Keratinocyte (primary cell): ENCODE results near the gene SNCAIP. TPM values are rescaled to one million over a fixed set of nuclear protein-coding genes. Genes with fewer than 3 reads are reported as not detected.

Experiments used
- DNase-seq: peaks from one replicate; pipeline ENCODE4 v3.0.0-alpha.2; 2011; ENCODE audit warnings: low read depth, missing footprints, low spot score
- FAIRE-seq: peaks from 2 replicates; lab custom pipeline; 2011; peaks lifted over from hg19 to GRCh38; lab: Jason Lieb, UNC
- H2AFZ ChIP-seq: 2 replicates; pipeline ENCODE4 v1.6.0; 2012; ENCODE audit warnings: low read length, control low read depth, inconsistent platforms; ENCODE audit not compliant: control insufficient read depth
- H3K27ac ChIP-seq: 2 replicates; pipeline ENCODE4 v1.5.1; 2011; ENCODE audit warnings: low read length; ENCODE audit not compliant: control insufficient read depth, insufficient read depth
- H3K27me3 ChIP-seq: 3 replicates; pipeline ENCODE4 v1.6.0; 2011; ENCODE audit warnings: low read length; ENCODE audit not compliant: control insufficient read depth, insufficient read depth; ENCODE audit errors: extremely low read depth
- H3K36me3 ChIP-seq, 2 experiments: 2 replicates in 1 of 2; 3 replicates in 1 of 2; pipeline ENCODE4 v1.5.1; 2011; ENCODE audit warnings: low read length in 2 of 2, mild to moderate bottlenecking in 1 of 2; ENCODE audit not compliant: control insufficient read depth in 2 of 2, insufficient read depth in 2 of 2; ENCODE audit errors: extremely low read depth in 1 of 2
- H3K4me1 ChIP-seq: 3 replicates; pipeline ENCODE4 v1.5.1; 2011; ENCODE audit warnings: low read length; ENCODE audit not compliant: control insufficient read depth, insufficient read depth; ENCODE audit errors: extremely low read depth
- H3K4me2 ChIP-seq: 3 replicates; pipeline ENCODE4 v1.6.0; 2011; ENCODE audit warnings: low read depth, low read length; ENCODE audit not compliant: control insufficient read depth, insufficient read depth; ENCODE audit errors: extremely low read depth
- H3K4me3 ChIP-seq, 3 experiments: fragments of 200-600 bp in 1 of 3; sonication (generic) in 1 of 3; 2 replicates in 2 of 3; 3 replicates in 1 of 3; pipeline ENCODE4 v1.5.1; 2011 to 2016; ENCODE audit warnings: low read length in 3 of 3, mild to moderate bottlenecking in 3 of 3, control low read depth in 2 of 3, inconsistent platforms in 1 of 3, low read depth in 1 of 3, mixed read lengths in 1 of 3, mixed run types in 1 of 3, moderate library complexity in 1 of 3; ENCODE audit not compliant: control insufficient read depth in 2 of 3, insufficient read depth in 2 of 3; ENCODE audit errors: extremely low read depth in 1 of 3
- H3K79me2 ChIP-seq: 2 replicates; pipeline ENCODE4 v1.6.0; 2012; ENCODE audit warnings: low read length; ENCODE audit not compliant: control insufficient read depth, insufficient read depth
- H3K9ac ChIP-seq: 3 replicates; pipeline ENCODE4 v1.6.0; 2011; ENCODE audit warnings: low read length; ENCODE audit not compliant: control insufficient read depth, insufficient read depth; ENCODE audit errors: extremely low read depth
- H3K9me1 ChIP-seq: 3 replicates; pipeline ENCODE4 v1.6.0; 2011; ENCODE audit warnings: low read length; ENCODE audit not compliant: control insufficient read depth, insufficient read depth; ENCODE audit errors: extremely low read depth
- H3K9me3 ChIP-seq: 2 replicates; pipeline ENCODE4 v1.5.1; 2012; ENCODE audit warnings: low read depth, low read length; ENCODE audit not compliant: control insufficient read depth
- H4K20me1 ChIP-seq: 3 replicates; pipeline ENCODE4 v1.6.0; 2011; ENCODE audit warnings: low read length; ENCODE audit not compliant: control insufficient read depth, insufficient read depth; ENCODE audit errors: extremely low read depth
- EZH2 ChIP-seq: IDR thresholded peaks from one replicate; pipeline ENCODE4 v1.6.1; 2012; ENCODE audit warnings: inconsistent platforms, mild to moderate bottlenecking, low read length, moderate library complexity
- dilution Hi-C: fragments of 300-500 bp; cut with MboI; formaldehyde crosslinking; loops from one replicate; pipeline ENCODE4 v1.7.0; 2020; ENCODE audit warnings: low sequenced_read_pairs; ENCODE audit not compliant: extremely low pct_ligation_motif_present
- polyA plus RNA-seq, 5 experiments: library from polyadenylated mRNA; depleted of rRNA in 3 of 5; stranded (reverse) in 3 of 5; stranded (forward) in 1 of 5; unstranded in 1 of 5; fragments of >200 nt; gene quantifications; 1 replicate in 1 of 5; 2 replicates in 3 of 5; 3 replicates in 1 of 5; pipeline versions ENCODE4 v1.2.1 to v1.2.3, GENCODE V29; 2011 to 2012; ENCODE audit warnings: missing spikeins in 2 of 5, low read depth in 1 of 5, low replicate concordance in 1 of 5
- TF ChIP-seq, protein P1 (sequence below), 3 experiments: IDR thresholded peaks in 1 of 3; conservative IDR thresholded peaks in 1 of 3; optimal IDR thresholded peaks in 1 of 3; 2 replicates in 2 of 3; 3 replicates in 1 of 3; pipeline versions ENCODE3 to v1.5.1; 2011; ENCODE audit warnings: low read length in 3 of 3, mild to moderate bottlenecking in 3 of 3, moderate library complexity in 2 of 3, control low read depth in 1 of 3, inconsistent platforms in 1 of 3; ENCODE audit not compliant: insufficient read depth in 2 of 3; ENCODE audit errors: extremely low read depth in 1 of 3

The SNCAIP gene
- polyA plus RNA-seq, 1 donor (not counting 4 experiments of a cell fraction or from before 2014, with no cell fraction given): not detected

DNA sequence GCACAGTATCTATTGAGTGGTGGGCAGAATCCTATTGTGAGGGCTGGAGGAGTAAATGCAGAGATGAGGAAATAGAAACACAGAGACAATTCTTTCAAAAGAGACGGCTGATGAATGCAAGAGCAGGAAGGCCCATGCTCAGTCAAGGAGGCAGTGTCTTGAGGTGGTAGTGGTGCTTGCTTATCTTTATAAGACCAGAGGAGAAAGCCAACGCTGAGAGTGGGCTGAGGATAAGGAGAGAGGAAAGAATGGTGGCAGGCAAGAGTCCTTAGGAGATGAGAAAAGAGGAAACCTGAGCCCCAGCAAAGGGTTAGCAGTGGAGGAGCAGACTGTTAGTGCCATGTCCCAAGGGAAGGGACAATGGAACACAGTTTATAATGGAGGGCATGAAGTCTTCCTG lies 86.0 kb downstream of the SNCAIP start:
- no peak overlapping the region for H2AFZ ChIP-seq
- no peaks in the 10 kb centered on the region for H3K27me3 ChIP-seq

DNA sequence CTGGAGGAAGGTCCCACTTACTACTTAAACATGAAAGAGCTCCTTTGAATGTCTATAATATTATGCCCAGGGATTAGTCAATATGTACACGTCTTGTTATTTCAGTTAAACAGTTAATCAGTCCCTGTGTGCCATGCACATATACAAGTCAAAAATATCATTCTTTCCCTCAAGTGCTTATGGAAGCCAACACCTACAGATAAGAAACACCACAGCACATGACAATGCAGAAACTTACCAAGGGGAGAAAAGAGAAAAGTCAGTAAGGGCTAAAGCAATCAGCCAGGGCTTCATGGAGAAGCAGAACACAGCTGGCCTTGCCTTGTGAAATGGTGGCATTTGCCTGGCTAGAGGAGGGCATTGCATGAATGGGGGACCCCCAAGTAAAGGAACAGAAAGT lies 88.3 kb downstream of the SNCAIP start:
- dilution Hi-C loops: no loop called here
- no peak overlapping the region for H3K4me2 ChIP-seq
- no peaks in the 10 kb centered on the region for H3K79me2 ChIP-seq
- no peaks in the 10 kb centered on the region for H3K36me3 ChIP-seq
- no peaks in the 10 kb centered on the region for H4K20me1 ChIP-seq
- H3K9ac ChIP-seq: no peak overlapping the region
- DNase-seq: no peak
- TF ChIP-seq EZH2: no peak
- TF ChIP-seq, protein P1, sequence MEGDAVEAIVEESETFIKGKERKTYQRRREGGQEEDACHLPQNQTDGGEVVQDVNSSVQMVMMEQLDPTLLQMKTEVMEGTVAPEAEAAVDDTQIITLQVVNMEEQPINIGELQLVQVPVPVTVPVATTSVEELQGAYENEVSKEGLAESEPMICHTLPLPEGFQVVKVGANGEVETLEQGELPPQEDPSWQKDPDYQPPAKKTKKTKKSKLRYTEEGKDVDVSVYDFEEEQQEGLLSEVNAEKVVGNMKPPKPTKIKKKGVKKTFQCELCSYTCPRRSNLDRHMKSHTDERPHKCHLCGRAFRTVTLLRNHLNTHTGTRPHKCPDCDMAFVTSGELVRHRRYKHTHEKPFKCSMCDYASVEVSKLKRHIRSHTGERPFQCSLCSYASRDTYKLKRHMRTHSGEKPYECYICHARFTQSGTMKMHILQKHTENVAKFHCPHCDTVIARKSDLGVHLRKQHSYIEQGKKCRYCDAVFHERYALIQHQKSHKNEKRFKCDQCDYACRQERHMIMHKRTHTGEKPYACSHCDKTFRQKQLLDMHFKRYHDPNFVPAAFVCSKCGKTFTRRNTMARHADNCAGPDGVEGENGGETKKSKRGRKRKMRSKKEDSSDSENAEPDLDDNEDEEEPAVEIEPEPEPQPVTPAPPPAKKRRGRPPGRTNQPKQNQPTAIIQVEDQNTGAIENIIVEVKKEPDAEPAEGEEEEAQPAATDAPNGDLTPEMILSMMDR (optimal IDR thresholded peaks at IDR 0.05 in 1 of 3, IDR thresholded peaks at IDR 0.05 in 1 of 3, conservative IDR thresholded peaks at IDR 0.05 in 1 of 3; ENCODE audit: extremely low read depth in 1 of 3, insufficient read depth in 2 of 3, low read length in 3 of 3): no peak
- no peak overlapping the region for H2AFZ ChIP-seq
- no peaks in the 10 kb centered on the region for H3K9me3 ChIP-seq
- H3K4me1 ChIP-seq: peaks cover 6% of the 10 kb centered on the region
- H3K27me3 ChIP-seq: no peaks in the 10 kb centered on the region
- no peak overlapping the region for H3K27ac ChIP-seq
- H3K9me1 ChIP-seq: no peaks in the 10 kb centered on the region
- no peak for FAIRE-seq
- no peak overlapping the region for H3K4me3 ChIP-seq

More for the DNA sequence above, 86.0 kb downstream of the SNCAIP start:
- Histone ChIP-seq H3K9ac (no peak overlapping the region), H3K4me2 (no peak overlapping the region), H3K36me3 (no peaks in the 10 kb centered on the region), H3K9me1 (no peaks in the 10 kb centered on the region), H3K27ac (no peak overlapping the region), H3K9me3 (no peaks in the 10 kb centered on the region), H3K79me2 (no peaks in the 10 kb centered on the region), H4K20me1 (no peaks in the 10 kb centered on the region), H3K4me1 (peaks cover 4% of the 10 kb centered on the region), H3K4me3 (no peak overlapping the region)
- dilution Hi-C loops: no loop called here
- no peak for DNase-seq
- no peak for FAIRE-seq
- TF ChIP-seq EZH2: no peak
- TF ChIP-seq, protein P1 (optimal IDR thresholded peaks at IDR 0.05 in 1 of 3, IDR thresholded peaks at IDR 0.05 in 1 of 3, conservative IDR thresholded peaks at IDR 0.05 in 1 of 3; ENCODE audit: extremely low read depth in 1 of 3, insufficient read depth in 2 of 3, low read length in 3 of 3): no peak
